ENCODE measurements around the gene UBE3D. TPM values are rescaled to one million over a fixed set of nuclear protein-coding genes. Genes with fewer than 3 reads are reported as not detected.

UBE3D gene
- total RNA-seq, 1 experiment from 2014 or later: 10.7 TPM

DNA sequence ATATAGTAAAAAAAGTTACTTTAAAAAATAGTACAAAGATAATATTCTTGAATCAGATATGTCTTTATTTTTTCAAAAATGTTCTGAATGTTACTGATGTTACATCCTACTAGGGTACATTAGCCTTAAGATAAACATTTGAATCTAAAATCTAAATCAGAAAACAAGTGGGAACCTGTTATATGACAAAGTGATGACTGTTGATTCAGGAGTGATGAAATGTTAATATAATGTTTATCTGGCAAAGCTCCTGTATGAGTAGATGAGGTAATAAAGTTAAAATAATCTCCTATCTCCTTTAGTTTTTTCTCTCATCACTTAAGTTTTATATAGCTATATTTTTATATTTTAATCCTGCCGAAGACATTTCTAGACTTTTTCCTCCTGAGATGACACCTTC lies 6.1 kb upstream of the UBE3D start:
- no peak overlapping the region for H3K4me2 ChIP-seq (ENCODE audit: insufficient read depth, insufficient read length, low read length)
- H3T11ph ChIP-seq (ENCODE audit: low read length): no peak overlapping the region
- H2BK5ac ChIP-seq (ENCODE audit: insufficient read length, low read length): no peak overlapping the region
- no peak overlapping the region for H2BK120ac ChIP-seq (ENCODE audit: low read depth, low read length, poor library complexity, severe bottlenecking)
- H3K9me3 Mint-ChIP-seq: no peaks in the 10 kb centered on the region; a peak in 1 of 5 replicates
- no peak overlapping the region for H3K18ac ChIP-seq (ENCODE audit: insufficient read length, low read depth, low read length)
- H2BK12ac ChIP-seq (ENCODE audit: insufficient read length, low read depth, low read length): no peak overlapping the region
- no peak overlapping the region for H2BK15ac ChIP-seq (ENCODE audit: low read depth, low read length)
- no peak for DNase-seq
- H3K27me3 Mint-ChIP-seq (ENCODE audit: low read depth): no peaks in the 10 kb centered on the region
- no peak overlapping the region for H3K27ac ChIP-seq (ENCODE audit: insufficient read length, low read depth, low read length)
- peaks cover 2 to 16% (median 14%) of the 10 kb centered on the region in 3 experiments; a peak in 6 of 7 replicates for H3K36me3 Mint-ChIP-seq (ENCODE audit: insufficient read depth in 1 of 3, low read depth in 3 of 3)
- TF ChIP-seq, protein P1, sequence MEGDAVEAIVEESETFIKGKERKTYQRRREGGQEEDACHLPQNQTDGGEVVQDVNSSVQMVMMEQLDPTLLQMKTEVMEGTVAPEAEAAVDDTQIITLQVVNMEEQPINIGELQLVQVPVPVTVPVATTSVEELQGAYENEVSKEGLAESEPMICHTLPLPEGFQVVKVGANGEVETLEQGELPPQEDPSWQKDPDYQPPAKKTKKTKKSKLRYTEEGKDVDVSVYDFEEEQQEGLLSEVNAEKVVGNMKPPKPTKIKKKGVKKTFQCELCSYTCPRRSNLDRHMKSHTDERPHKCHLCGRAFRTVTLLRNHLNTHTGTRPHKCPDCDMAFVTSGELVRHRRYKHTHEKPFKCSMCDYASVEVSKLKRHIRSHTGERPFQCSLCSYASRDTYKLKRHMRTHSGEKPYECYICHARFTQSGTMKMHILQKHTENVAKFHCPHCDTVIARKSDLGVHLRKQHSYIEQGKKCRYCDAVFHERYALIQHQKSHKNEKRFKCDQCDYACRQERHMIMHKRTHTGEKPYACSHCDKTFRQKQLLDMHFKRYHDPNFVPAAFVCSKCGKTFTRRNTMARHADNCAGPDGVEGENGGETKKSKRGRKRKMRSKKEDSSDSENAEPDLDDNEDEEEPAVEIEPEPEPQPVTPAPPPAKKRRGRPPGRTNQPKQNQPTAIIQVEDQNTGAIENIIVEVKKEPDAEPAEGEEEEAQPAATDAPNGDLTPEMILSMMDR (conservative IDR thresholded peaks at IDR 0.05): no peak
- H4K5ac ChIP-seq (ENCODE audit: insufficient read length, low read depth, low read length): no peak overlapping the region
- H3K4me3 Mint-ChIP-seq: no peak overlapping the region
- no CpG with 5 or more reads among the region's 1 CpG for WGBS (ENCODE audit: extremely low coverage, insufficient read length, low lambda C conversion rate)
- H3K9ac ChIP-seq (ENCODE audit: extremely low read depth, insufficient read length, low read length): no peak overlapping the region
- H2BK20ac ChIP-seq (ENCODE audit: low read depth, low read length, poor library complexity, severe bottlenecking): no peak overlapping the region
- H3K56ac ChIP-seq (ENCODE audit: insufficient read length, low read depth, low read length): no peak overlapping the region
- H3K4me1 Mint-ChIP-seq: peaks cover 39 to 40% of the 10 kb centered on the region in 2 experiments
- no peaks in the 10 kb centered on the region for H3K27me3 ChIP-seq (ENCODE audit: insufficient read depth, low read length)
- no peaks in the 10 kb centered on the region for H3K9me3 ChIP-seq (ENCODE audit: control insufficient read depth, low read depth, low read length)
- H3K4me1 ChIP-seq (ENCODE audit: insufficient read depth, low read length): no peaks in the 10 kb centered on the region
- no peaks in the 10 kb centered on the region for H4K20me1 ChIP-seq (ENCODE audit: control insufficient read depth, insufficient read depth, insufficient read length)
- H3K79me1 ChIP-seq (ENCODE audit: insufficient read depth, low read depth, low read length, poor library complexity, severe bottlenecking): no peaks in the 10 kb centered on the region
- 0 out of 2 replicates have a peak, but pooled peaks cover 1% of the 10 kb centered on the region for H3K79me2 ChIP-seq (ENCODE audit: insufficient read depth, low read length)
- 0 out of 7 replicates have a peak overlapping the region, but pooled peaks of 1 of the 3 experiments have one; percentile 15 for H3K27ac Mint-ChIP-seq
- no peak overlapping the region for H3K14ac ChIP-seq (ENCODE audit: insufficient read depth, low read length)
- no peak overlapping the region for H3K4ac ChIP-seq (ENCODE audit: low read depth, low read length)
- no peak overlapping the region for H3K23ac ChIP-seq (ENCODE audit: insufficient read length, low read depth, low read length)
- no peak overlapping the region for H4K8ac ChIP-seq (replicated peaks; ENCODE audit: insufficient read length, low read depth, low read length)
- H4K91ac ChIP-seq (ENCODE audit: insufficient read length, low read depth, low read length): no peak overlapping the region
- H2AK5ac ChIP-seq (ENCODE audit: insufficient read length, low read length): no peak overlapping the region
- H2AFZ ChIP-seq (ENCODE audit: low read length): no peak overlapping the region
- peaks cover 5% of the 10 kb centered on the region for H3K23me2 ChIP-seq (ENCODE audit: insufficient read length, low read depth, low read length, poor library complexity, severe bottlenecking)

Measured in H9 (cell line).